GM18502 (cell line): ENCODE results near the gene TRIM29.

Experiments used
- ATAC-seq: cut with Tn5 transposase; IDR thresholded peaks from one replicate; pipeline ENCODE4 v1.9.1; 2021; ENCODE audit warnings: mild to moderate bottlenecking; ENCODE audit not compliant: unreplicated experiment, poor library complexity

TRIM29 gene

GRCh38 chr11:120141113-120141767, 3.3 kb upstream of the TRIM29 start:
- ATAC-seq: no peak

DNA sequence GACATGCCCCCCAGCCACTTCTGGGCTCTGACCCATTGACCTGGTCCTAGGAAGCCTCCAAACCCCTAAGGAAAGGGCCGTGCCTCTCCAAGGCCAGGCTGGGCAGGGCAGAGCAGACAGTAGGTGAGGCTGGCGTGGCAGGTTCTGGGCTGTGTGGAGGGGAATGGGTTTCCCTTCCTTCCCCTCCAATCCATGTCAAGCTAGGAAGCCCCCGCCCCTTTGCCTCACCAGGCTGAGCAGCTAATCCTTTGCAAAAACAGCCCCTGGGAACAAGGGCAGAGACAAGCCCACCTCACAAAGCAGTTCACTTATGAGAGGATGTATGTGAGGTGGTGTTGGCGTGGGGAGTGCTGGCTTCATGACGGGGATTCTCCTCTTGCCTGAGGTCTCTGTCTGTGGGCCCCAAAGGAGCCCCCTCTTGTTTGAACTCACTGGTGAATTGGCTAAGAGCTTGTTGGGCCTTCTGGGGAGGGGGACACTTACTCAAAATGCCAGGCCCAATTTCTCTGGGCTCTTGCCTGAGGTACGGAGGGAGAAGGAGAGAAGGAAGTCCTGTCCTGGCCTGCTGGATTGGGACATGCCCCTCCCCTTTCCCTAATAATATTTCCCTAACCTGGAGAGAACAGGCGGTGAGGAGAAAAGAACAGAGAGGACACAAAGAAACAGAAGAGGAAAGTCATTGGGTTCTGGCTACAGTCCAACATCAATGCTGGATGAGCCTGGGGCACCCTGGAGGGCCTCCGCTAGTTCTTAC, 1.6 kb upstream of the TRIM29 start:
- ATAC-seq: no peak

DNA sequence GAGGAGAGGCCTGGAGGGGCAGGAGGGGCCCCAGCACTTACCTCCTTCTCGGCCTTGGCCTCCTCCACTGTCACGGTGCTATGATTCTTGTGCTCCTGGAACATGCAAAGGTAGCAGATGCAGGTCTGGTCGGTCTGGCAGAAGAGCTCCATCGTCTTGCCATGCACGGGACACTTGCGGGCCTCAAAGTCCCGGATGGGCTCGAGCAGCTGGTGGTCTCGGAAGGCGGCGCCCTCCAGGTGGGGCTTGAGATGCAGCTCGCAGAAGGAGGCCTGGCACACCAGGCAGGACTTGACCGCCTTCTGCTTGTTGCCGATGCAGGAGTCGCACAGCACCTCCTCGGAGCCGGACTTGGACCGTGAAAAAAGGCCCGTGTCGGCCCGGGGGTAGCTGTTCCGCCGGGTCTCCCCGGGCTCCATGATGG, 714 bp downstream of the TRIM29 start:
- ATAC-seq: no peak

DNA sequence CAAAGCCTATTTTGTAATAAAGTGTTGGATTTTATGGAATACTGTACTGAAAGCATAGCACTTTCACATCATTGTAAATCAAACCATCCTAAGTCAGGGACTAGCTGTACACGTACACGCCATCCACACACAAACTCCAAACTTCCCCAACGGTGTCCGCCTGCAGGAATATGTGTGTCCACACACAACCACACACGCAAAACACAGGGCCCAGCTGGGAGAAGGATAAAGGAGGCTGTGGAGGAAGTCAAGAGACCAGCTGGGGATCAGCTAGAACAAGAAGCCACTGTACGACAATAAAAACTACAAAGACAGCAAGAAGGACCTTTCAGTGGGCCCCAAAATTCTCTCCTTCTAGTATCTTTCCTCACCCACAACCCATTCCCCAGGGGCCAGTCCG, 1.6 kb downstream of the TRIM29 start:
- ATAC-seq: no peak

DNA sequence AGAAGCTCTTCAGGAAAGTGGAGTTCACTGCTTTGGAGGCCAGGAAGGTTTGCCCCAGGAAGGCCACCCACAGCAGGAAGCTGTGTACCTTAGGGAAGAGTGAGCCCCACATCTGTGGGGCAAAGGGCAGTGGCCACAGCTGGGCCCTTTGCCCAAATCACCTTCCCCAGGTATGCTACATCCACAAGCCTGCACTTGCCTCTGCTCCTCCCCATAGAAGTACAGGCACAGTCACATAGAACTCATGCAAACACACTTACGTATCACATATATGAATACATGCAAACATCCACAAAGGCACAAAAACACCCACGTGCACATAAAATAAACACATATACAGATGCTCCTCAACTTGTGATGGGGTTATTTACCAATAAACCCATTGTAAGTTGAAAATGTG, 2.1 kb downstream of the TRIM29 start:
- no peak for ATAC-seq

DNA sequence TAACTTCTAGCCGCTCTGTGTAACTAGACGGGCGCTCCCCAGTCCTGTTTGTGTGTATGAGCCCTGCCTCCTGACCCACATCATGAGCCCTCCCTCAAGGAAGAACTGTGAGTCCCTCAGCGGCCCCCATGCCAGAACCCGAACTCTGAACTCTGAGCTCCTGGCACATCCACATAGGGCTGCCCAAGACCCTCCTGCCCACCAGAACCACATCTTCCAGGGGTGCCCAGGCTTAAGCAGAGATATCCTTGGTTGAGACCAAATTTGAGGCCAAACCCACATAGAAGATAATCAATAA, 3.0 kb downstream of the TRIM29 start:
- ATAC-seq: no peak

- no peak for ATAC-seq
Measured at GRCh38 chr11:120134106-120134930, 3.6 kb downstream of the TRIM29 start.

- no peak for ATAC-seq
Measured at GRCh38 chr11:120133216-120134105, 4.5 kb downstream of the TRIM29 start.

- no peak for ATAC-seq
Measured at GRCh38 chr11:120132645-120133185, 5.2 kb downstream of the TRIM29 start.

- ATAC-seq: no peak
Measured at GRCh38 chr11:120131941-120132644, 5.8 kb downstream of the TRIM29 start.

DNA sequence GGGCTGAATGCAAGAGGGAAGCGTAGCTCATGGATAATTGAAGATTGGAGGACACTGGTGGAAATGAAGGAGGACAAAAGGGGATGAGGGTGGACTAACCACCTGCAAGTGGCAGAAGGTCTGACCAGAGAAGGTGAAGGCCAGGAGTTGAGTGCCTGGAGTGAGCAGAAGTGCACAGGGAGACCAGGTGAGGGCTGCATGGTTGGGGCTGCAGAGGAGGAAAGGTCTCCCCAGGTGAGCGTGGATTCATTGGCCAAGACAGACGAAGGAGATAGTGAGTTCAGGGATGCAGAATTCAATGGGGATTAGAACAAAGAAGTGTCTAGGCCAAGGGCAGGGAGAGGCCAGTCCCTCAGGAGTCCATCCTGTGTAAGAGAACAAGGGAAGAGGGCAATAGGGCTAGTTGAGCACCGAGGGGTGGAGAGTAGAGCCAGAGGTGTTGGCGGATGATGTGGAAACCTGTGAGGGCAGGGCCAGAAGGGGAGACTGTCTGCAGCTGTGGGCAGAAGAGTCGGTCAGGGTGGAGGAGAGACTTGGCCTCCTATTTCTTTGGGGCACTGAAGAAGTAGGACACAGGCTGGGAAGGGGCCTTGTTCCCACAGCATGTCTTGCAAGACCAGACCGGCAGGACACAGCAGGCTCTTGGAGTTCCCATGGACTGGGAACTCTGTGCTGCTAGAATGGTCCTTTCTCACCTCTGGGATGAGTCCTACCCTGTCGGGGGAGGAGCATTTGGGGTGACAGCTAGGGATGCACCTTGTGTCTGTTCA, 6.7 kb downstream of the TRIM29 start:
- ATAC-seq: no peak

DNA sequence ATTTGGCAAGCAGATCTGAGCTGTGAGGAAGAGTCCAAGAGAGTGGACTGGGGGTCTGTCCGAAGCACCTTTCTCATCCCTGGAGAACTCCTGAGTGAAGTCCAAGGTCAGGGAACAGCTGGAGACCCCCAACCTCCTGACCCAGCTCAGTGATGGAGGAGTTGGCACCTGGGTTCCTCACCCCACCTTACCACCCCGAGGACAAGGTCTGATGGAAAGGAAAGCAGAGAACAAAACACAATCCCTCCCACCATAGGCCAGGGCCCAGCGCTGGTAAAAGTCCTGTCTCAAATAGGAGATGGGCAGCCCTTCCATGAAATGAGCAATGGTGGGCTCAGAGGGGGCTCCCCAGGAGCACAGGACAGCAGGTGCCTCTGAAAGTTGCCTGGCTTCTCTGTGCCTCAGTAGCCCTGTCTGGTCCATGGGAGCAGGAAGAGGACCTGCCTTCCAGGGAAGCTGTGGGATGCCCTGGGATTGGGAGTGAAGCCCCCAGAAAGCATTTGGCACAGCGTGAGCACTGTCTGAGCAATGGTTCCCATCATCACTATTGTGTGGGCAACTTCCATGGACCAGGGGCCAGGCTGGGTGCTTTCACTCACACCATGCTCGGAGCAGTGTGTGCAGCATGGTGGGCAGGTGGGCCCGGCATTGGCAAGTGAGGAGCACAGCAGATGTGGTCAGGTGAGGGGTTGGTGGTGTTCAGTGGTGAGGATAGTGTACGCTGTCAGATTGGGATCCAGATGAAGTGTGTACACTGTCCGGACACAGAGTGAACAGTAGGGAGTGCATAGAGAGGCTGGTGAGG, 7.5 kb downstream of the TRIM29 start:
- ATAC-seq: no peak

DNA sequence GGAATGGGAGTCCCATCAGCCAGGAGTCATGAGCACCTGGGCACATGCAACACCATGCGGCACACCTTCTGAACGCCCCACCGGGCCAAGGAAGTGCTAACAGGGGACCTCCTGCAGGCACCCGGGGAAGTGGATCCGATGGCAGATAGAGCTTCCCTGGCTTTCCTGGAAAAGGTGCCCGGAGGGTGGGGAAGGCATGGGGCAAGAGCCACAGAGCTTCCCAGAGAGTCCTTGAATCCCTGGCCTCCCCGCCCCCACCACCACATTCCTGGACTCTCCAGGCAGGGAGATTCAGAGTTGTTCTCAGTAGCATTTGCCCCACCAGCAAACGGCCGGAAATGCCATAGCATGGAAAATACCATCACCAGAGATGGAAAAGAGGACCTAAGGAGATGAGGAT, 8.3 kb downstream of the TRIM29 start:
- ATAC-seq: no peak

DNA sequence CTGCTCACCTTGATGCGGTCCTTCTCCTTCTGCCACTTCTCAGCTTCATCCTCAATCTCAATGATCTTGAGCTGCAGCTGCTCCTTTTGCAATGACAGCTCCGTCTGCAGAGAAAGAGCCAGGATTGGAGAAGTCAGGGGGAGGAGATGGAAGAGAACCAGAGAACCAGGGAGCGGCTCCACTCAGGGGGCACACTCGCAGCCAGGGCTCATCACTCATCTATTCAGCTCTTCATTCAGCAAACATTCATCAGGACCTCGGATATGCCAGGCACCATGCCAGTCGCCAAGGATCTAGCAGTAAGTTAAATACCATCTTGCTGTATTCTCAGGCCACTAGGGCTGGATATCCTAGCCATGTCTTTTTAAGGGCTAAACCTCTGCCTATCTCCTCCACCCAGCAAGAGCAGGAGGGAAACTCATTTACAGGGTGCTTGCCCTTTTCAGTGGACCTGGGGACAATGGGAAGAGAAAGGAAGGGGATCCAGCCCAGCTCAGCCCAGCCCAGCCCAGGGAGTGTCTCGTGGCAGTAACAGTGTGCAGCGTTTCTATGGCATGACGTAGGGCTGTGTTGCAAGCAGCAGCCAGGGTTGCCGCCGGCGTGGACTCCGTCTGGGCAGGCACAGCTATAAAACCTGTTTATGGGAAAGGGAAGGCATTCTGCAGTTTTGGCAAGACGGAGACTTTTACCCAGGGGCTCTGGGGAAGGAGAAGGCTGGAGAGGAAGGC, 9.4 kb downstream of the TRIM29 start:
- no peak for ATAC-seq

GRCh38 chr11:120127236-120127635, 10.7 kb downstream of the TRIM29 start:
- ATAC-seq: no peak

DNA sequence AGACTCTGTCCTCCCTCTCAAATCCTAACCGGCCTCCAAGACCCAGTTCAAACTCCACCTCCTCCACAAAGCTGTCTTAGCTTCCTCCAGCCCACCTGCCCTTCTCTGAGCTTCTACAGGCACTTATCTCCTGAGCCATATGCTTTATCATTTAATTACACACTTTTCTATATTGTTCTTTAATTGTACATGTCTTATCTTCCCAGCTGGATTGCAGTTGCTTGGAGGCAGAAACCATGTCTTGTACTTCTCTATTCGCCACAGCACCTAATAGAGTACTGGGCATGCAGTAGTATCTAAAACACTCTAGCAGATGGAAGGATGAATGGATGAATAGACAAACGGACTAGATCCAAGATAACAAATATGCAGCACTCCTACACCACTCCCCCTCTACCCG, 11.3 kb downstream of the TRIM29 start:
- no peak for ATAC-seq

DNA sequence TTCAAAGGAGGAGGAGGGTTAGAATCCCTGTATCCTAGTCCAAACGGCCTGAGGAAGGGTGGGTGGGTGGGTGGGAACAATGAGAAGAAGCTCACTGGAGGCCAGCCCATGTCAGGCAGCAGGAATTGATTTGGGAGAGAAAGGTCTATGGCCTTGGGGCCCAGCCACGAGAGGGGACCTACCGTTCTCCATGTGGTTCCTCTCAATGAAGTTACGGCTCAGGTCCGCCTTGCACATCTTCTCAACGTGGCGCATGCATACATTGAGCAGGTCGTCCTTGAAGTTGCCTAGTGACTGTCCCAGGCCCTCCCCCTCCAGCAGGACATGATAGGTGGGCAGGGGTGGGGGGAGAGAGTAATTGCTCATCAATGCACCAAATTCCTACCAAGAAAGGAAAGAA, 12.4 kb downstream of the TRIM29 start:
- ATAC-seq: no peak
